HAP-1 (cell line): ENCODE results near the gene BLVRA.
"Not testable (repeated sequence)": the region's sequence is repeated elsewhere in the genome, so short reads cannot be mapped to it uniquely, and the experiment has no call there.

ENCODE experiments used
- DNase-seq, 2 experiments: peaks; one replicate each; pipeline ENCODE4 v3.0.0-alpha.2; 2016 to 2020; ENCODE audit warnings: low spot score in 2 of 2
- H3K27me3 ChIP-seq: fragments of 250-450 bp; sonication (Bioruptor Pico); 2 replicates; pipeline ENCODE4 v1.5.1; 2020; ENCODE audit warnings: low read depth, mild to moderate bottlenecking, moderate library complexity
- H3K36me3 ChIP-seq: fragments of 250-450 bp; sonication (Bioruptor Pico); replicated peaks from 2 replicates; pipeline ENCODE4 v1.5.1; 2020; ENCODE audit warnings: mild to moderate bottlenecking
- H3K4me1 ChIP-seq: fragments of 250-450 bp; sonication (Bioruptor Pico); 2 replicates; pipeline ENCODE4 v1.5.1; 2020; ENCODE audit warnings: mild to moderate bottlenecking
- H3K4me3 ChIP-seq: fragments of 250-450 bp; sonication (Bioruptor Pico); 2 replicates; pipeline ENCODE4 v1.5.1; 2020; ENCODE audit warnings: mild to moderate bottlenecking, moderate library complexity
- H3K9me3 ChIP-seq: fragments of 250-450 bp; sonication (Bioruptor Pico); 2 replicates; pipeline ENCODE4 v1.5.1; 2020; ENCODE audit warnings: mild to moderate bottlenecking, moderate library complexity
- in situ Hi-C: fragments of 300-500 bp; cut with MboI; formaldehyde crosslinking; loops from 3 replicates; pipeline ENCODE4 v1.14.3; 2020; ENCODE audit warnings: low sequenced_read_pairs, inconsistent platforms, mixed read lengths

BLVRA gene

DNA sequence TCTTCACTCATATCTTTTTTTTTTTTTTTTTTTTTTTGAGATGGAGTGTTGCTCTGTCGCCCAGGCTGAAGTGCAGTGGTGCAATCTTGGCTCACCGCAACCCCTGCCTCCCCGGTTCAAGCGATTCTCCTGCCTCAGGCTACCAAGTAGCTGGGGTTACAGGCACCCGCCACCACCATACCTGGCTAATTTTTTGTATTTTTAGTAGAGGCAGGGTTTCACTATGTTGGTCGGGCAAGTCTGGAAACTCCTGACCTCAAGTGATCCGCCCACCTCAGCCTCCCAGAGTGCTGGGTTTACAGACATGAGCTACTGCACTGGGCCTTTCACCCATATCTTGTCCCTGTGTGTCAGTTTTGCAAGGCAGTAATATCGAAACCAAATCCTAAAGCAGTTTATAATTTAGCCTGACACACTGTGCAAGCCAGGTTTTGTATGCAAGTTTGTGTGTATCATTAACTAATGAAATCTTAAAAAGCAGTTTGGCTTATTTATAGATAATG lies 26.2 kb downstream of the BLVRA start:
- H3K36me3 ChIP-seq, in situ Hi-C loops, H3K27me3 ChIP-seq, H3K9me3 ChIP-seq, H3K4me3 ChIP-seq, DNase-seq, H3K4me1 ChIP-seq: not testable (repeated sequence)

DNA sequence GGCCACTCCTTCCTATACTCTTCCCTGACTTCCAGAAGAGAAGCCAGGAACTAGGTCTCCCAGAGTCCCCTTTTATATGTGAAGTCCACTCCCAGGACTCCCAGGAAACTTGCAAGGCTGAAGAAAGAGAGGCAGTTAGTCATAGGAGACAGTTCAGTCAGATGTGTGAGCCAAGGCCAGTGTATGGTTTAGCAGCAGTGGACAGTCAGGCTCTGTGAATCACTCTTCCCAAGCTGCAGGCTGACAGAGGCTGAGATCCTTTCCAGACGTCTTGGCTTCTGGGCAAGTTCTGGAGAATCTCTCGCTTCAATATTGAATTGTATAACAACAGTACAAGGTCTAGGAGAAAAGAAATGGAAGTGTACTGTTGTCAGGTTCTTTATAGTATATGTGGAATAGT lies 26.9 kb downstream of the BLVRA start:
- Histone ChIP-seq H3K27me3 (no peaks in the 10 kb centered on the region), H3K4me3 (no peak overlapping the region), H3K4me1 (peaks cover under 1% of the 10 kb centered on the region; the same call in 1 of the 2 replicates), H3K36me3 (peaks cover 2% of the 10 kb centered on the region; the same call in 1 of the 2 replicates), H3K9me3 (no peaks in the 10 kb centered on the region)
- in situ Hi-C loops = no loop called here
- no peak for DNase-seq

DNA sequence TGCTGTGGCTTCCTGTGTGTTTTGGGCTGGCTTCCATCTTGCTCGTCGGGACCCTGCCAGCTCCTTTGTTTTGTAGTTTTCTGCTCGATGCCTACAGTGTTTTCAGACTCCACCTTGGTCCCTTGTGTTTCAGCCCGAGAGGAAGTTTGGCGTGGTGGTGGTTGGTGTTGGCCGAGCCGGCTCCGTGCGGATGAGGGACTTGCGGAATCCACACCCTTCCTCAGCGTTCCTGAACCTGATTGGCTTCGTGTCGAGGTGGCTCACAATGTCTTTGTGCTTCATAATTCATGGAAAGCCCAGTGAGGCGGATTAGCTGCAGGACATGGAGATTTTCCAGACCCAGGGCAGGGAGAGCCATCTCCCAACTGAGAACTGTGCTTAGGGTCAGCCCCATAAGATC lies 29.3 kb downstream of the BLVRA start:
- H3K4me3 ChIP-seq = no peak overlapping the region
- peaks cover 6% of the 10 kb centered on the region; the same call in 1 of the 2 replicates for H3K4me1 ChIP-seq
- H3K36me3 ChIP-seq = peaks cover 16% of the 10 kb centered on the region
- no peaks in the 10 kb centered on the region for H3K27me3 ChIP-seq
- no peak for DNase-seq
- in situ Hi-C loops = no loop called here
- H3K9me3 ChIP-seq = no peaks in the 10 kb centered on the region

DNA sequence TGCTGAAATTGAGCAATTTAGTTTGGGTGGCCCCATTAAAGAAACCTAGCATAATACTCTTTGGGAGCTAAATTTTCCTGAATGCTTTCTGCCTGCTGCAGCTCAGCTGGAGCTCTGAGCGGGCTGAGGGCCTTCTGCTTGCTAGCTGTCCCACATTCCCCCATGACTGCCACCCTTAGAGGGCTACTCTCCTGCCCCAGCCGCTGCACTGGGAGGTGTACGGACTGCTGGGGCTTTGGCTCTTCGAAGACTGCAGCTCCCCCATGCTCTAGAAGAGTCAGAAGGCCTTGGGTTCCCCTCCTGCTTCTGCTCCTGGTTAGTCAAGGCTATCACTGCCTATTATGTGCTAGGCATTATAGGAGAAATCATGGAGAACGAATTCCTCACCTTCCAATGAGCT lies 31.5 kb downstream of the BLVRA start:
- no peak for DNase-seq
- Histone ChIP-seq H3K4me1 (peaks cover 6% of the 10 kb centered on the region; the same call in 1 of the 2 replicates), H3K27me3 (no peaks in the 10 kb centered on the region), H3K4me3 (no peak overlapping the region), H3K9me3 (no peaks in the 10 kb centered on the region), H3K36me3 (peaks cover 19% of the 10 kb centered on the region)
- in situ Hi-C loops = no loop called here

DNA sequence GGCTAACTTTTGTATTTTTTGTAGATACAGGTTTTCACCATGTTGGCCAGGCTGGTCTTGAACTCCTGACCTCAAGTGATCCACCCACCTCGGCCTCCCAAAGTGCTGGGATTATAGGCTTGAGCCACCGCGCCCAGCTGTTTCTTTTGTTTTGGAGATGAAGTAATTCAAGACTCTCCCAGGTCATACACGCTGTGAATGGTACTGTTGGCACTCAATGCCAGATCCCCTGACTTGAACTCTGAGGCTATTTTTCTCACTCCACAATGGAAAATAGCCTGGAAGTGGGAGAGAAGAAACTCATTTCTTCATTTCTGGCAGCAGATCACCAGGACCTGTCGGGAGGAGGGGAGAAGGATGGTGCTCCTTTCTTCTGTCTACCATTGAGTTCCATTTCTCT lies 32.4 kb downstream of the BLVRA start:
- Histone ChIP-seq H3K4me3 (no peak overlapping the region), H3K9me3 (no peaks in the 10 kb centered on the region), H3K4me1 (peaks cover 6% of the 10 kb centered on the region; the same call in 1 of the 2 replicates), H3K27me3 (no peaks in the 10 kb centered on the region), H3K36me3 (peaks cover 19% of the 10 kb centered on the region)
- in situ Hi-C loops = no loop called here
- peak in 1 of 2 experiments; percentile 40 for DNase-seq

DNA sequence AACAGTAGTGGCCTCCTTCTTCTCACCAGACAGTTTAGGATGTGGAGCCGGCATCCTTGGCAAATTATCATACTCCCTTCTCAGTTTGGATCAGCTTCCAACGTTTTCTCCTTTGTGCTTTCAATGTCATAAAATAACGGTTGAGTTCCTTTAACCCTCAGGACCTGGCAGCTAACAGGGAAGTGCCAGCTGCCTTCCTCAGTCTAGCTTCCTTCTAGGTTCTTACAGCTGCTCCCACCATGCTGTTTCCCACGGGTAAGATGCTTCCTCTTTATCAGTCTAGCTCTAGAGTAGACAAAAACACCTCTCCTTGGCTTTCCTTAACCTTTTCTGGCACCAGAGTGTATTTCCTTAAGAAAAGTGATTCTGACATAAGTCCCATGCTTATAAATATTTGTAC lies 33.2 kb downstream of the BLVRA start:
- peaks cover 19% of the 10 kb centered on the region for H3K36me3 ChIP-seq
- no peaks in the 10 kb centered on the region for H3K27me3 ChIP-seq
- H3K9me3 ChIP-seq = no peaks in the 10 kb centered on the region
- DNase-seq = no peak
- peaks cover 6% of the 10 kb centered on the region; the same call in 1 of the 2 replicates for H3K4me1 ChIP-seq
- H3K4me3 ChIP-seq = no peak overlapping the region
- in situ Hi-C loops = no loop called here

DNA sequence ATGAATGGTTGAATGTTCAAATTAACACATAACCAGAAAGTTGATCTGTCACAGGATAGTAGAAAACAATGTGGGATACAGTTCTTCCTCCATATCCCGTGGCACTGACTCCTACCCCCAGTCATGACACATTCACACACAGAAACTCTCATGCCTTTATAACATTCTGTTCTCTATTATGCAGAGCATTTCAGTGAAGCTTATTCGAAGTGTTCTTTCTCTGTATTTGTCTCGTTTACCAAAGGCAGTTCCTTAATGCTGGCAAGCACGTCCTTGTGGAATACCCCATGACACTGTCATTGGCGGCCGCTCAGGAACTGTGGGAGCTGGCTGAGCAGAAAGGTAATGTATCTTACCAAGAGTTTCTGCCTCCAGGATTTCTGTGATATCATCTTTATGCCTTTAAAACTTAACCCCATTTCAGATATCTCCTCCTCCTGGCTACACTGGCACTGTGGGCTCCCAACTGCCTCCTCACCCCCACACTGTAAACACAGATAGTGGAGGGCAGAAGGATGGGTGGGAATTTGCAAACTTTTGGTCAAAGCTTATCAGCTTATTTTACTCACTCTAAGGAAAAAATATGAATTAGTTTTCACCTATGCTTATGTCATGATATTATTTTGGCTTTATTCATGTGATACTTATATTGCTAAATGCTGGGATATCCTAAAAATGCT lies 34.1 kb downstream of the BLVRA start:
- no peak for DNase-seq
- H3K36me3 ChIP-seq = peaks cover 22% of the 10 kb centered on the region
- no peaks in the 10 kb centered on the region for H3K9me3 ChIP-seq
- in situ Hi-C loops = no loop called here
- H3K27me3 ChIP-seq = no peaks in the 10 kb centered on the region
- H3K4me1 ChIP-seq = peaks cover 6% of the 10 kb centered on the region; the same call in 1 of the 2 replicates
- H3K4me3 ChIP-seq = no peak overlapping the region

DNA sequence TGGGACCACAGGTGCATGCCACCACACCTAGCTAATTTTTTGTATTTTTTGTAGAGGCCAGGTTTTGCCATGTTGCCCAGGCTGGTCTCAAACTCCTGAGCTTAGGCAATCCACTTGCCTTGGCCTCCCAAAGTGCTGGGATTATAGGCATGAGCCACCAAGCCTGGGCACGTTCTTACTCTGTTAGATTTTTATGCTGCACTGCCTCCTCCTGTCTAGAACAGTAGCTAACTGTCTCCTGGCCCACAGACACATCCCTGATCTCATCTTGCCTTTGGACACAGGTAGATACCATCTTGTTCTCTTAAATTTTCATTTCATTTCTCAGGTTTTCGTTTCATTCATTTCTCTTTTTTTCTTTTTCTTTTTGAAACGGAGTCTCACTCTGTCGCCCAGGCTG lies 41.1 kb downstream of the BLVRA start:
- DNase-seq = no peak
- in situ Hi-C loops = no loop called here

DNA sequence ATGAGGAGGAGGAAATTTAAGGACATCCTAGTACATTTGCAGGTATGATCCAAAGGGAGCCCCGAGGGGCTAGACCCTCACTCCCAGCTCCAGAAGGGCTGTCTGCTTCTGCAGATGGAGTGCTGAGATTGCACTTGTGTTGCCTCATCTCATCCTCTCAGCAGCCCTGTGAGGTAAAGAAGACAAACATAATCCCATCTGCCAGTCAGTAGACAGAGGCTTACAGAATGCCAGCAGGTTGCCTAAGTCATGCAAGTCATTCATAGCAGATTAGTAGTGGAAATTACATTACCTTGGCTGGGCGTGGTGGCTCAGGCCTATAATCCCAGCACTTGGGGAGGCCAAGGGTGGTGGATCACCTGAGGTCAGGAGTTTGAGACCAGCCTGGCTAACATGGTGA lies 45.4 kb downstream of the BLVRA start:
- Histone ChIP-seq H3K36me3 (peaks cover 37% of the 10 kb centered on the region), H3K4me3 (no peak overlapping the region), H3K27me3 (no peaks in the 10 kb centered on the region), H3K4me1 (no peaks in the 10 kb centered on the region), H3K9me3 (no peaks in the 10 kb centered on the region)
- in situ Hi-C loops = no loop called here
- no peak for DNase-seq

More for the DNA sequence above, 41.1 kb downstream of the BLVRA start:
- Histone ChIP-seq H3K4me3 (no peak overlapping the region), H3K27me3 (no peaks in the 10 kb centered on the region), H3K9me3 (no peaks in the 10 kb centered on the region), H3K4me1 (no peaks in the 10 kb centered on the region), H3K36me3 (peaks cover 20% of the 10 kb centered on the region)

DNA sequence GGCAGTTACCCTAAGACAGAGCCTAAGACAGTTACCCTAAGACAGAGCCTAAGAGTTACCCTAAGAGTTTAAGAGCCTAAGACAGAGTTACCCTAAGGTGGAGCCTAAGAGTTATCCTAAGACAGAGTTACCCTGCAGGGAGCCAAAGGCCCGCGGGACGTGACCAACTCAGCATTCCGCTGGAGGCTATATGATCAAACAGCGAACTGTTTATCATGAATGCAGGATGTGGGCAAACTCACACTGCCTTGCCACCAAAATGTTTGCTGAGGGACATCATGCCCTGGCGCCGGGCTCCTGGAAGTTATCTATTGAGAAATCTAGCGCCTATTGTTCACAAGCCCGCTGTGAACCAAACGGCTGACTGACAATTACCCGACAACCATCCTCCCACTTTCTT lies 49.9 kb downstream of the BLVRA start:
- Histone ChIP-seq H3K4me3 (no peak overlapping the region), H3K9me3 (no peaks in the 10 kb centered on the region), H3K4me1 (no peaks in the 10 kb centered on the region), H3K27me3 (no peaks in the 10 kb centered on the region), H3K36me3 (peaks cover 28% of the 10 kb centered on the region)
- no peak for DNase-seq
- in situ Hi-C loops = no loop called here

DNA sequence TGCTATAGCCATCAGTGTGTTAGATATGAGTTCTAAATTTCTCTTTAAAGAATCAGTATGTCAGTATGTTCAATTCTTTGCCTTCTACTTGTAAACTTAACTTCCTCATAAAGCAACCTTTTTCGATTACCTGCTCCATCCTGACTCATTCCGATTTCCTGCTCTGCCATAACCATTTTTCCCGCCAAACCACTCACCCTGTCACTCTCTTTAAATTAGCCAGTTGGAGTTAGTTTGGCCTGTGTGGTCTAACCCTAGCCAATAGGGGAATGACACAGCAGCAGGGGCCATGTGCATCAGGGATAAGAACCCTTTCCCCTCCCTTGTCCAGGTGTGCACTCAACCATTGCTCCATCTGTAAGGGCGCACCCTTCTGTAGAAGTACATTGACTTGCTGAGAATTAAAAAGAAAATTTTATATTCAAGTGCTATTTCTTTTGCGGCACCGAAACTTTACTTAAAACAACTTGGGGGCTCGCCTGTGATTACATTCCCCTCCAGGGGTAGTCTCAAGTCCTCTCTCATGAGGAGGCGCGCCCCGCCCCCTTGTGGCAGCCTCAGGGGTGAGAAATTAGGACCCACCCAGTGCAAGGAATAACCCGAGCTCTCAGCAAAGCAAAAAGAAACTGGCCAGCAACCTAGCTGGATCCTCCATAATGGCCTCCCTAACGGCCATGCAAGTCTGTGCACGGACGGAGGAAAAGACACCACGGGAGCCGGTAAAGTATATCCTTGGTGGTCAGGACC lies 51.9 kb downstream of the BLVRA start:
- H3K27me3 ChIP-seq, H3K4me1 ChIP-seq, H3K9me3 ChIP-seq, H3K4me3 ChIP-seq, in situ Hi-C loops: not testable (repeated sequence)
- peak in 1 of 2 experiments; percentile 75 for DNase-seq
- H3K36me3 ChIP-seq = peaks cover 16% of the 10 kb centered on the region

DNA sequence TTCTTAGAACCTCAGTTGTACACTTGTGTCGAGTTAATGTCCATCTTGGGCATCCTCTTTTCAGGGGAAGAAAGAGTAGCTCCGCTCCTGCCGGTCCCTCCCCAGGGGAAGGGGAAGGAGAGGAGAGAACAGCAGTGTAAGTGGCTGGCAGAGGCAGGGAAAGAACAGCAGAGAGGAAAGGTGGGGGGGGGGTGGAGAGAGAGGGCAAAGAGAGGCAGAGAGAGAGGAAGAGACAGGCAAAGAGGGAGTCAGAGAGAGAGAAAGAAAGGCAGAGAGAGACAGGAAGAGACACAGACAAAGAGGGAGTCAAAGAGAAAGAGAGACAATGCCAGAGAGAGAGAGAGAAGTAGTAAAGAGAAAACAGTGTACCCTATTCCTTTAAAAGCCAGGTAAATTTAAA lies 56.9 kb downstream of the BLVRA start:
- H3K9me3 ChIP-seq = no peaks in the 10 kb centered on the region
- DNase-seq = no peak

DNA sequence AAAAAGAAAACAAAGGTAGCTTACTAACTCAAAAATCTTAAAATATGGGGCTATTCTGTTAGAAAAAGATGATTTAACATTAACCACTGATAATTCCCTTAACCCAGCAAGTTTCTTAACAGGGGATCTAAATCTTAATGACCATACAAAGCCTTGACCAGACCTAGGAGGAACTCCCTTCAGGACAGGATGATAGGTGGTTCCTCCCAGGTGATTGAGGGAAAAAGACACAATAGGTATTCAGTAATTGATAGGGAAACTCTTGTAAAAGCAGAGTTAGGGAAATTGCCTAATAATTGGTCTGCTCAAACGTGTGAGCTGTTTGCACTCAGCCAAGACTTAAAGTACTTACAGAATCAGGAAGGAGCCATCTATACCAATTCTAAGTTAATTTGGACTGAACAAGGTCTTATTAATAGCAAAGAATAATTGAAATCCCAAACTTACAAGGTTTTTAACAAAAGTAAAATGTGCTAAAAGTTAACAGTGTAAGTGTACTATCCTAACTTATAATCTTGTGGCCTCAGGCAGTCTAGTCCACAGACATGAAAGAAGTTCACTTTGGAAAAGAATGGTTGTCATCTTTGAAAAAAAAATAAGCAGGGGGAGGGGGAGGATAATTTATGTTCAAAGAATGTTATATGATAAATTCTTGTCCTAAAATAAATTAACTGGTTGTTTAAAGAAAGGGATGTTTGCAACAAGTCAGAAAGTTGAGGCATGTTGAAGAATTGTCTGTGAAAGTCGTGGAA lies 57.7 kb downstream of the BLVRA start:
- H3K4me3 ChIP-seq, DNase-seq, H3K27me3 ChIP-seq, H3K36me3 ChIP-seq, H3K9me3 ChIP-seq, in situ Hi-C loops: not testable (repeated sequence)
- peaks cover 12% of the 10 kb centered on the region for H3K4me1 ChIP-seq

More for the DNA sequence above, 56.9 kb downstream of the BLVRA start:
- no peaks in the 10 kb centered on the region; the same call in 1 of the 2 replicates for H3K27me3 ChIP-seq
- in situ Hi-C loops = no loop called here
- no peak overlapping the region for H3K4me3 ChIP-seq
- H3K4me1 ChIP-seq = peaks cover 12% of the 10 kb centered on the region
- no peaks in the 10 kb centered on the region for H3K36me3 ChIP-seq

DNA sequence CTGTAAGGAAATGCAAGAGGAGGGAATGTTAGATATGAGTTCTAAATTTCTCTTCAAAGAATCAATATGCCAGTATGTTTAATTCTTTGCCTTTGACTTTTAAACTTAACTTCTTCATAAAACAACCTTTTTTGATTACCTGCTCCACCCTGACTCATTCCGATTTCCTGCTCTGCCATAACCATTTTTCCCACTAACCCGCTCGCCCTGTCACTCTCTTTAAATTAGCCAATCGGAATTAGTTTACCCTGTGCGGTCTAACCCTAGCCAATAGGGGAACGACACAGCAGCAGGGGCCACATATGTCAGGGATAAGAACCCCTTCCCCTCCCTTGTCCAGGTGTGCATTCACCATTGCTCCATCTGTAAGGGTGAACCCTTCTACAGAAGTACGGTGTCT lies 64.9 kb downstream of the BLVRA start:
- H3K4me1 ChIP-seq, H3K27me3 ChIP-seq, in situ Hi-C loops, DNase-seq, H3K36me3 ChIP-seq, H3K4me3 ChIP-seq, H3K9me3 ChIP-seq: not testable (repeated sequence)
